Brain microvascular endothelial cell (primary cell): Measurements from ENCODE around the gene FOXF2.

Source experiments
- DNase-seq: peaks from one replicate; pipeline ENCODE4 v3.0.0-alpha.2; 2020
- H3K27ac ChIP-seq: fragments of 250-450 bp; sonication (Bioruptor Pico); 2 replicates; pipeline ENCODE4 v1.5.1; 2020; ENCODE audit warnings: mild to moderate bottlenecking, moderate library complexity
- H3K27me3 ChIP-seq: fragments of 250-450 bp; sonication (Bioruptor Pico); replicated peaks from 2 replicates; pipeline ENCODE4 v1.5.1; 2020; ENCODE audit warnings: mild to moderate bottlenecking
- H3K36me3 ChIP-seq: fragments of 250-450 bp; sonication (Bioruptor Pico); replicated peaks from 2 replicates; pipeline ENCODE4 v1.5.1; 2020; ENCODE audit warnings: mild to moderate bottlenecking
- H3K4me3 ChIP-seq: 2 replicates; pipeline ENCODE4 v1.5.1; 2011; ENCODE audit warnings: low read depth, mild to moderate bottlenecking, control low read depth, low read length, moderate library complexity
- in situ Hi-C: cut with HindIII; loops from 2 replicates; pipeline ENCODE4 v1.10.0; 2017; ENCODE audit warnings: low sequenced_read_pairs, low pct_ligation_motif_present
- TF ChIP-seq, protein P1 (sequence below): IDR thresholded peaks from 2 replicates; pipeline ENCODE4 v1.5.1; 2011; ENCODE audit warnings: low read depth, mild to moderate bottlenecking, moderate library complexity, low read length, control low read depth, inconsistent platforms; ENCODE audit errors: missing control alignments

The FOXF2 gene

DNA sequence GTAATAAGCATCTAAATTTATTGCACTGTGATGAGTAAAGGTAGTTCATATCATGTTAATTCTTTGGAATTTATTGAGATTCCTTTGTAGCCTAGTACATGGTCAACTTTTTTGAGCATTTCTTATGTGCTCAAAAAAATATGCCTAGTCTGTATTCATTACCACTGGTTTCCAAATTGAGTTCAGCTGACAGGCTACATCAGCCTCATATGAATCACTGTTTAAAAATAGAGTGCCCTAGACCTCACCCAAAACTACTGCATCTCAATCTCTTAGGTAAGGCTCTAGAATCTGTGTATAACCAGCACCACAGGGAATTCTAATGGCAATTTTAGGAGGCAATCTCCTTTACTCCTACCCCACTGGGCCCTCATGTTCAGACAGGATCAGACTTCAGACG is 16.7 kb upstream of the FOXF2 start:
- in situ Hi-C loops, result no loop called here
- Histone ChIP-seq H3K4me3 (no peak overlapping the region), H3K27ac (no peak overlapping the region), H3K27me3 (peaks cover 26% of the 10 kb centered on the region), H3K36me3 (no peaks in the 10 kb centered on the region)
- no peak for DNase-seq
- TF ChIP-seq, protein P1, sequence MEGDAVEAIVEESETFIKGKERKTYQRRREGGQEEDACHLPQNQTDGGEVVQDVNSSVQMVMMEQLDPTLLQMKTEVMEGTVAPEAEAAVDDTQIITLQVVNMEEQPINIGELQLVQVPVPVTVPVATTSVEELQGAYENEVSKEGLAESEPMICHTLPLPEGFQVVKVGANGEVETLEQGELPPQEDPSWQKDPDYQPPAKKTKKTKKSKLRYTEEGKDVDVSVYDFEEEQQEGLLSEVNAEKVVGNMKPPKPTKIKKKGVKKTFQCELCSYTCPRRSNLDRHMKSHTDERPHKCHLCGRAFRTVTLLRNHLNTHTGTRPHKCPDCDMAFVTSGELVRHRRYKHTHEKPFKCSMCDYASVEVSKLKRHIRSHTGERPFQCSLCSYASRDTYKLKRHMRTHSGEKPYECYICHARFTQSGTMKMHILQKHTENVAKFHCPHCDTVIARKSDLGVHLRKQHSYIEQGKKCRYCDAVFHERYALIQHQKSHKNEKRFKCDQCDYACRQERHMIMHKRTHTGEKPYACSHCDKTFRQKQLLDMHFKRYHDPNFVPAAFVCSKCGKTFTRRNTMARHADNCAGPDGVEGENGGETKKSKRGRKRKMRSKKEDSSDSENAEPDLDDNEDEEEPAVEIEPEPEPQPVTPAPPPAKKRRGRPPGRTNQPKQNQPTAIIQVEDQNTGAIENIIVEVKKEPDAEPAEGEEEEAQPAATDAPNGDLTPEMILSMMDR, result no peak

DNA sequence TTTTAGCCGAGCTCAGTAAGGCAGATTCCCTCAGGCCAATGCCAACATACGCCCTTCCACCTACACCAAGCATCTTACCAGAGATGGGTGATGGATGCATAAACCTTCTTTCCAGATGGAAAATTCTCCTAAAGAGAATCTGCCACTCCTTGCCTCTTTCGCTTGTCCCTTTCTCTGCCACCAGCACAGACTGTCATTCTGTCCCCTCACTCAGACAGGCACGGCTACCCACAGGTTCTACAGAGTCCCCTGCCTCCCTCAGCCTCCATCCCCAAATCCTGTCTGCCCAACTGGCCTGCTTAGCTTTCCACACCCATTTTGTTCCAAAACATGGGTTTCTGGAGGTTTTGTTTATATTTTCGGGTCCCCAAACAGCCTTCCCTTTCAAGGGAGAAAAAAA is 12.7 kb upstream of the FOXF2 start:
- Histone ChIP-seq H3K4me3 (no peak overlapping the region), H3K27ac (no peak overlapping the region), H3K27me3 (peaks cover 64% of the 10 kb centered on the region), H3K36me3 (no peaks in the 10 kb centered on the region)
- TF ChIP-seq, protein P1, result no peak
- in situ Hi-C loops, result no loop called here
- DNase-seq, result no peak

DNA sequence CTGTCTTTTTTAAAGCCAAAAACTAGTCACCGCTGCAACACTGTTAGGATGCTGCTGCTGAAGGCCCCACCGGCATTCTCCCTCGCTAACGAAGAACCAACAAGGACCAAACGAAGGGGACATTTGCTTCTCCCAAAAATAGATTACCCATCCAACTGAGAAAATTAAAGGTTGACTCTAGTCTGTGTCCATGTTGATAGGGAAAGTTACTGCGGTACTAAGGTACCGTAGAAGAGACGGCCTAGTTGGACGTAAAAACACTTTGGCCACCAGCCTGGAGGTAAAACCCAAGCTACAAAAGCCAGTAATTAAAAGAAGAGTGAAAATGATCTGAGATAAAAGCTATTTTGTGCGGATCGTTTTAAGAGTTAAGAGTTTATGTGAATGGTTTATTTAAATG is 11.8 kb upstream of the FOXF2 start:
- peaks cover 71% of the 10 kb centered on the region for H3K27me3 ChIP-seq

DNA sequence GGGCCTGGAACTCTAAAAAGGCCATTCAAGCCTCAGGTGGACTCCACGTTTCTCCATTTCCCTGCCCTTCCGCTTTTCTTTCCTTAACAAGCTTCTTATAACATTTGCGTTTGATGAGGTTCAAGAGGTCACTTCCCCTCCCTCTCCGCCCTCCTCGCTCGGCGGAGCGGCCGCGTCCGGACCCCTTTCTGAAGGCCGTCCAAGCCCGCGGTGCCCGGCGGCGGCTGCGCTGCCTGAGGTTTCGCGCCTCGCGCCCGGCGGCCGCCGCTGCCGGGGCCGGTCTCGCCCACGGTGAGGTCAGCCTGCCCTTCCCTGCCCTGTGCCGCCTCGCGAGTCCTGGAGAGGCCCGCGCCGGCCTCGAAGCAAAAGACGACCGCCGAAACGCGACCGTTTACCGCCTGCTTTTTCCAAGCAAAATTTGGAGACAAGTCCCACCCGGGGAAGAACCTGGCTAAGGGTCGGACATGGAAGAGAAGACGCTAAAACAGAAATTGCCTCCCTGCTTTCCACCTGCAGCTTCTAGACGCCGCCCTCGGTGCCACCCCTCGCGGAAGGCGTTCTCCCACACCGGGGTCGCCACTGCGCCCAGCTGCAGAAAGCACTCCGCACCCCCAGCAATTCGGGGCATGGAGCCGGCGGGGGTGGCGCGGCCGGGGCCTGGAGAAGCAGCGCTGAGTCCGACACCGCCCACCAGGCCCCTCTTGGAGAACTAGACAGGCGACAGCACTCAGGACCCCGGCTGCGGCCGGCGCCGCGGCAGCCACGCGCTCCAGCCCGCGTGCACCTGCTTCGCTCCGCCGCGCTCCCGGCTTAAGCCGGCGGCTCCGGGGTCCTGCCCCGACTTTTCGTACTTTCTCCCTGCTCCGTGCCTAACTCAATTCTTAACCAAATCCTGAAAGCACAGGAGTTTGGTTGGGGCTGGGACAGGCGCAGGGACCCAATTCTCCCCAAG is 11.0 kb upstream of the FOXF2 start:
- Histone ChIP-seq H3K27ac (no peak overlapping the region), H3K4me3 (no peak overlapping the region), H3K27me3 (peaks cover 79% of the 10 kb centered on the region), H3K36me3 (no peaks in the 10 kb centered on the region)
- in situ Hi-C loops, result no loop called here
- TF ChIP-seq, protein P1, result no peak
- no peak for DNase-seq

More for the DNA sequence above, 11.8 kb upstream of the FOXF2 start:
- no peak for DNase-seq
- no peaks in the 10 kb centered on the region for H3K36me3 ChIP-seq
- TF ChIP-seq, protein P1, result no peak
- no peak overlapping the region for H3K4me3 ChIP-seq
- no peak overlapping the region for H3K27ac ChIP-seq
- in situ Hi-C loops, result no loop called here

DNA sequence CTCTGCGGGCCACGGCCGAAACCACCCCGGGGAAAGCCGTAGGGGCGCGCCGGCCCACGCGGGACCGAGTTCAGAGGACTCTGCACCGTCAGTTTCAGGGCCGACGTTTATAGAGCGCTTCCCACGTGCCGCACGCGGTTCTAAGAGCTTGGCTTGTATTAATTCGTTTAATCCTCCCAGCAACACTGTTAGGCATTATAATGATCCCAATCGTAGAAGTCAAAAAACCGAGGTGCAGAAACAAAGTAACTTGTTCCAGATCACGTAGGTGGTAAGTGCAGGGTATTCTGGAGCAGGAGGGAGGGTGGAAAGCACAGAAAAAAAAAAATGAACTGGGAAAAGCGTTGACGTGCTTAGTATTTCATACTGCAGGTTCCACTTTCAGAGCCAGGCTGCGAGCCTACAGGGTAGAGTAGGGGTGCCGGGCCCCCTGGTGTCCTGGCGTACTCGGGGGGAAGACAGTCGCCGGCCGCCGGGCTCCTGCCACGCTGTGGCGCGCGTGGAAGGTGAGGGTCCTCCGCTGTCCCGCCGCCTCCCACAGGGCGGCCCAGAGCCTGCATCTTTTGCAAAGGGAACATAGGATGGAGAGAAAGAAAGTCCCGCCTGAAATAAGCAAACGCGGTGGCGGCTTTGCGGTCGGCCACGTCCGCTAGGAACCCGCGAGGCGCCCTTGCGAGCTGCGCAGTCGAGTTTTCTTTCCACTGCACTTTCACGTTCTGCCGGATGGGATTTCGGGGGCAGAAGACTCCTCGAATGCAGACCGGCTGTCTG is 10.2 kb upstream of the FOXF2 start:
- Histone ChIP-seq H3K27ac (no peak overlapping the region), H3K36me3 (no peaks in the 10 kb centered on the region), H3K4me3 (no peak overlapping the region), H3K27me3 (peaks cover 87% of the 10 kb centered on the region)
- in situ Hi-C loops, result no loop called here
- TF ChIP-seq, protein P1, result no peak
- no peak for DNase-seq
